Lower leg skin (tissue), 4 donors: ENCODE results near the gene JAG2. TPM values are rescaled to one million over a fixed set of nuclear protein-coding genes. Genes with fewer than 3 reads are reported as not detected.

Source experiments
- DNase-seq, 2 donors: peaks; one replicate each; pipeline ENCODE4 v3.0.0-alpha.2; 2019; ENCODE audit warnings: low spot score in 2 of 2
- H3K4me3 ChIP-seq: fragments of 200-600 bp; sonication (generic); 2 replicates; pipeline ENCODE4 v1.5.1; 2017; ENCODE audit warnings: mild to moderate bottlenecking, low read depth; ENCODE audit not compliant: poor library complexity, severe bottlenecking
- CTCF ChIP-seq, 3 donors: fragments of 450-650 bp; IDR thresholded peaks; one replicate each; pipeline ENCODE4 v1.5.1; 2016; ENCODE audit warnings: antibody characterized with exemption in 3 of 3, mild to moderate bottlenecking in 3 of 3, moderate library complexity in 2 of 3
- POLR2A ChIP-seq, 2 donors: fragments of 450-650 bp; IDR thresholded peaks; one replicate each; pipeline ENCODE4 v1.6.1; 2016 to 2017; ENCODE audit warnings: antibody characterized with exemption in 2 of 2, mild to moderate bottlenecking in 1 of 2, moderate library complexity in 1 of 2
- WGBS, 2 donors: methylation state at CpG; one replicate each; pipeline ENCODE4 v1.1.5; 2018; 5-methylcytosine and 5-hydroxymethylcytosine counted together
- intact Hi-C: fragments of 100-400 bp; cut with DNase I; formaldehyde crosslinking; loops from one replicate; pipeline ENCODE4 v1.15.0; 2023; ENCODE audit warnings: low total_unique reads
- total RNA-seq, 4 donors: library from RNA; depleted of rRNA; stranded (reverse); fragments of >200 nt; gene quantifications; one replicate each; pipeline ENCODE4 v1.1.0, GENCODE V29; 2016

Gene JAG2
- total RNA-seq, 4 donors from 2014 or later: 50.4 to 96.1 (median 63.1) TPM

DNA sequence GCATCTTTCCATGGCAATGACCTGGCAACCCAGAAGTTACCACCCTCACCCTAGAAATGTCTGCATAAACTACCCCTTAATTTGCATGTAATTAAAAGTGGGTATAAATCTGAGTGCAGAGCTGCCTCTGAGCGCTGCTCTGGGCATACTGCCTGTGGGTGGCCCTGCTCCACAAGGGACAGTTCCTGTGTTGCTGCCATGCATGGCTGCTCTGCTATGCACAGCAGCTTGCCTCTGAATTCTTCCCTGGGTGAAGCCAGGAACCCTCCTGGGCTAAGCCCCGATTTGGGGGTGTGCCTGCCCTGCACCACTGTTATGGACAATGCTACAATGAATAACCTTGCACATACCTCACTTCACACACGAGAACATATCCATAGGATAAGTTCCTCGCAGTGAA, 67.7 kb downstream of the JAG2 start:
- 65 to 71% methylated on average over 4 of the region's 4 CpGs for WGBS, 2 donors
- intact Hi-C loops: no loop called here
- DNase-seq: no peak
- no peak overlapping the region for H3K4me3 ChIP-seq
- TF ChIP-seq CTCF (IDR thresholded peaks at IDR 0.05) (no peak), POLR2A (IDR thresholded peaks at IDR 0.05) (no peak)

DNA sequence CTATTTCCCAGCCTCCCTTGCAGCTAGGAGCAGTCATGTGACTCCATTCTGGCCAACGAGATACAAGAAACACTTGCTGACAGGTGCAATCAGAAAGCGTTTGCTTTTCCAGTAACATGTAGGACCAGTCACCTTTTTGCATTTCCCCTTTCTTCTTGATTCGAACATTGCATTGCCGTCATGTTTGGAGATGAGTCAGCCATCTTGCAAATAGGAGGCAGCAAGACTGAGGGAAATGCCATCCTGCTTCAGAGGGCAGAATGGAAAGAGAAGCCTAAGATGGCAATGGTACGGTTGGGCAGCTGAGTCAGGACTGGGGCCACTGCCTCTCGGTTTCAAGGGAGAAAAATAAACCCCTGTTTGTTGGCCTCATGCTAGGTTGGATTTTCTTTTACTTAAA, 68.8 kb downstream of the JAG2 start:
- no peak for DNase-seq
- no peak for TF ChIP-seq POLR2A (IDR thresholded peaks at IDR 0.05)
- no peak for TF ChIP-seq CTCF (IDR thresholded peaks at IDR 0.05)
- no peak overlapping the region for H3K4me3 ChIP-seq
- WGBS, 2 donors: 79 to 92% methylated on average over 6 of the region's 6 CpGs
- intact Hi-C loops: loop anchor here (10.0 kb wide), 2 partner anchors 65 to 255 kb away; partner anchors contain the start of gene JAG2

GRCh38 chr14:105098316-105098715, 70.3 kb downstream of the JAG2 start:
- no peak for DNase-seq
- H3K4me3 ChIP-seq: no peak overlapping the region
- intact Hi-C loops: loop anchor here (10.0 kb wide), 2 partner anchors 66 to 256 kb away; partner anchors contain the start of gene JAG2
- 86 to 95% methylated on average over 8 of the region's 8 CpGs for WGBS, 2 donors
- no peak for TF ChIP-seq CTCF (IDR thresholded peaks at IDR 0.05)

DNA sequence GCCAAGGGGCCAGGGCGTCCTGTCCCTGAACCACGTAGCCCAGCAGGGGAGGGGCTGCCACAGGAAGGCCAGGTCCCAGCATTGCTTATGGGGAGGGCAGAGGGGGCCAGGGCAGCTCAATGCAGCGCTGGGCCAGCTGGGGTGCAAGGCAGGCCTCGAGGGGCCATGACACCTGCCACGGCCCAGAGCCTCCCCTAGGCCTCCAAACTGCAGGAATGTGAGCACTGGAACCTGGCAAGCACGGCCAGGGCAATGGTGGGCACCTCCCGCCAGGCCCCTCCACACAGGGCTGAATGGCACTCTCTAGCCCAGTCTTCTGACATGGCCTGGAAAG, 70.8 kb downstream of the JAG2 start:
- no peak for DNase-seq
- 66 to 69% methylated on average over 6 to 7 of the region's 7 CpGs for WGBS, 2 donors
- no peak overlapping the region for H3K4me3 ChIP-seq
- TF ChIP-seq CTCF (IDR thresholded peaks at IDR 0.05): no peak
- TF ChIP-seq POLR2A (IDR thresholded peaks at IDR 0.05): no peak
- intact Hi-C loops: loop anchor here (10.0 kb wide), 2 partner anchors 67 to 257 kb away; partner anchors contain the start of gene JAG2

GRCh38 chr14:105096206-105096875, 72.2 kb downstream of the JAG2 start:
- no peak for TF ChIP-seq POLR2A (IDR thresholded peaks at IDR 0.05)
- TF ChIP-seq CTCF (IDR thresholded peaks at IDR 0.05): no peak
- 73 to 82% methylated on average over 13 to 15 of the region's 15 CpGs for WGBS, 2 donors
- no peak for DNase-seq
- intact Hi-C loops: loop anchor here (10.0 kb wide), 2 partner anchors 68 to 258 kb away; partner anchors contain the start of gene JAG2
- no peak overlapping the region for H3K4me3 ChIP-seq
